Peyer's patch (tissue), 4 donors: ENCODE results near the gene FNDC3B.

Source experiments
- CTCF ChIP-seq, 6 experiments: fragments of 450-650 bp in 4 of 6; fragments of 200-600 bp in 2 of 6; sonication (generic) in 1 of 6; IDR thresholded peaks; one replicate each; pipeline ENCODE4 v1.5.1; 2017 to 2019; ENCODE audit warnings: antibody characterized with exemption in 6 of 6, mild to moderate bottlenecking in 3 of 6, moderate library complexity in 1 of 6
- POLR2A ChIP-seq, 2 donors: fragments of 450-650 bp; IDR thresholded peaks; one replicate each; pipeline ENCODE4 v1.5.1; 2017; ENCODE audit warnings: antibody characterized with exemption in 2 of 2, mild to moderate bottlenecking in 2 of 2, moderate library complexity in 2 of 2

DNA sequence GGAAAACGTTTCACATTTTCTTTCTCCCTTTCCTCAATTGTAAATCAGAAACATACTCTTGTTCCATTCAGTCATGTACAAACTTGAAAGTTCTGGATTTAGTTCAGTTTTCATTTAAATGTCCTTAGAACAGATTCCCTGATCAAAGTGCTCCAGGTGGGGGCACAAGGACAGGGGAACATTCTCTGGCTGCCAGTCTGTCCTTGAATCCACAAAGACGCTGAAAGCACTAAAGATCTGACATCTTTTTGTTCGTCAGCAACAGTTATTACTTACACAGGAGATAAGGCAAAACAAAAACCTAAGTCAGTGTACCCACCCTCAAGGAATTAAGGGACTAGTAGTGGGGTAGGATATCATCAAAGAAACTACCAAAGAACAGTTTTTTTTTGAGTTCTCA lies 269.7 kb downstream of the FNDC3B start:
- TF ChIP-seq CTCF (IDR thresholded peaks at IDR 0.05) (no peak), POLR2A (IDR thresholded peaks at IDR 0.05) (no peak)
